Vagina (tissue), 2 donors: ENCODE measurements around the gene MYO1D. TPM values are rescaled to one million over a fixed set of nuclear protein-coding genes. Genes with fewer than 3 reads are reported as not detected.

Experiments
- DNase-seq, 2 donors: peaks; one replicate each; pipeline ENCODE4 v3.0.0-alpha.2; 2017; ENCODE audit errors: extremely low spot score in 2 of 2
- H3K27ac ChIP-seq: fragments of 200-600 bp; sonication (generic); one replicate; pipeline ENCODE4 v1.5.1; 2019
- H3K27me3 ChIP-seq: fragments of 200-600 bp; sonication (generic); one replicate; pipeline ENCODE4 v1.5.1; 2019
- H3K36me3 ChIP-seq, 2 donors: fragments of 200-600 bp; sonication (generic); one replicate each; pipeline ENCODE4 v1.5.1; 2017 to 2019
- H3K4me1 ChIP-seq: fragments of 200-600 bp; sonication (generic); one replicate; pipeline ENCODE4 v1.5.1; 2019
- H3K4me3 ChIP-seq, 2 donors: fragments of 200-600 bp; sonication (generic); 1 replicate in 1 of 2; 2 replicates in 1 of 2; pipeline ENCODE4 v1.5.1; 2016 to 2019
- H3K9me3 ChIP-seq: fragments of 200-600 bp; sonication (generic); one replicate; pipeline ENCODE4 v1.5.1; 2019
- CTCF ChIP-seq, 3 experiments: fragments of 450-650 bp in 2 of 3; fragments of 200-600 bp in 1 of 3; sonication (generic) in 1 of 3; IDR thresholded peaks; one replicate each; pipeline ENCODE4 v1.5.1; 2017 to 2019; ENCODE audit warnings: antibody characterized with exemption in 3 of 3, mild to moderate bottlenecking in 2 of 3, moderate library complexity in 2 of 3
- POLR2A ChIP-seq, 2 donors: fragments of 450-650 bp; IDR thresholded peaks; one replicate each; pipeline ENCODE4 v1.6.1; 2017; ENCODE audit warnings: antibody characterized with exemption in 2 of 2, mild to moderate bottlenecking in 2 of 2, moderate library complexity in 2 of 2
- POLR2AphosphoS5 ChIP-seq, 2 donors: sonication (generic); formaldehyde crosslinking; IDR thresholded peaks; one replicate each; pipeline ENCODE4 v1.9.0; 2017; ENCODE audit warnings: antibody characterized with exemption in 2 of 2, mild to moderate bottlenecking in 2 of 2, low read depth in 1 of 2; ENCODE audit not compliant: insufficient read depth in 1 of 2
- intact Hi-C: fragments of 100-400 bp; cut with DNase I; formaldehyde crosslinking; loops from one replicate; pipeline ENCODE4 v1.15.1; 2023
- total RNA-seq: library from RNA; depleted of rRNA; stranded (reverse); fragments of >200 nt; gene quantifications from one replicate; pipeline ENCODE4 v1.2.3, GENCODE V29; 2016

MYO1D gene
- total RNA-seq, 1 donor from 2014 or later = 44.7 TPM

GRCh38 chr17:32488177-32488542 lies 388.8 kb downstream of the MYO1D start:
- intact Hi-C loops = no loop called here
- peaks cover 26% of the 10 kb centered on the region for H3K4me1 ChIP-seq
- H3K27me3 ChIP-seq = no peaks in the 10 kb centered on the region
- no peak overlapping the region for H3K27ac ChIP-seq
- TF ChIP-seq POLR2AphosphoS5 (IDR thresholded peaks at IDR 0.05; ENCODE audit: insufficient read depth in 1 of 2, low read depth in 1 of 2) (no peak), POLR2A (IDR thresholded peaks at IDR 0.05) (no peak), CTCF (IDR thresholded peaks at IDR 0.05) (no peak)
- H3K9me3 ChIP-seq = no peaks in the 10 kb centered on the region
- no peaks in the 10 kb centered on the region for H3K36me3 ChIP-seq
- no peak for DNase-seq
- H3K4me3 ChIP-seq = peak overlapping the region; percentile 43 to 78

- no peaks in the 10 kb centered on the region for H3K9me3 ChIP-seq
- no peaks in the 10 kb centered on the region for H3K27me3 ChIP-seq
- no peak for TF ChIP-seq POLR2AphosphoS5 (IDR thresholded peaks at IDR 0.05; ENCODE audit: insufficient read depth in 1 of 2, low read depth in 1 of 2)
- no peak for TF ChIP-seq CTCF (IDR thresholded peaks at IDR 0.05)
- no peak for TF ChIP-seq POLR2A (IDR thresholded peaks at IDR 0.05)
- no peak overlapping the region for H3K27ac ChIP-seq
- H3K36me3 ChIP-seq = no peaks in the 10 kb centered on the region
- DNase-seq = no peak
- peaks cover 30% of the 10 kb centered on the region for H3K4me1 ChIP-seq
- intact Hi-C loops = no loop called here
- H3K4me3 ChIP-seq = peak overlapping the region; percentile 43 to 78
Observed at GRCh38 chr17:32487473-32488176, 389.3 kb downstream of the MYO1D start.

- intact Hi-C loops = no loop called here
- Histone ChIP-seq H3K27me3 (no peaks in the 10 kb centered on the region), H3K4me1 (peaks cover 30% of the 10 kb centered on the region), H3K9me3 (no peaks in the 10 kb centered on the region), H3K36me3 (no peaks in the 10 kb centered on the region), H3K4me3 (peak within 1 kb of the TSS; percentile 43 to 78), H3K27ac (peak within 1 kb of the TSS; percentile 71)
- DNase-seq = no peak
- TF ChIP-seq CTCF (IDR thresholded peaks at IDR 0.05) (no peak), POLR2A (IDR thresholded peaks at IDR 0.05) (no peak), POLR2AphosphoS5 (IDR thresholded peaks at IDR 0.05; ENCODE audit: insufficient read depth in 1 of 2, low read depth in 1 of 2) (no peak)
Observed at GRCh38 chr17:32486701-32487472, 390.0 kb downstream of the MYO1D start, which contains the start of gene CDK5R1. TSS of gene CDK5R1 (plus strand) at chr17:32486993. CDS start at chr17:32487621, 628 bp downstream.

- Histone ChIP-seq H3K27me3 (no peaks in the 10 kb centered on the region), H3K27ac (peak overlapping the region; percentile 71), H3K9me3 (no peaks in the 10 kb centered on the region), H3K36me3 (peaks cover 0 to 3% of the 10 kb centered on the region in 2 donors), H3K4me1 (peaks cover 30% of the 10 kb centered on the region), H3K4me3 (peak overlapping the region; percentile 43 to 78)
- DNase-seq = no peak
- intact Hi-C loops = no loop called here
- TF ChIP-seq POLR2AphosphoS5 (IDR thresholded peaks at IDR 0.05; ENCODE audit: insufficient read depth in 1 of 2, low read depth in 1 of 2) (no peak), POLR2A (IDR thresholded peaks at IDR 0.05) (no peak), CTCF (IDR thresholded peaks at IDR 0.05) (no peak)
Observed at GRCh38 chr17:32486111-32486700, 390.7 kb downstream of the MYO1D start.
